H1 (cell line): ENCODE data around the gene DHTKD1. TPM values are rescaled to one million over a fixed set of nuclear protein-coding genes. Genes with fewer than 3 reads are reported as not detected.

Experiments used
- CTCF ChIA-PET: fragments of 300-600 bp; sonication (Branson Sonifier 250); formaldehyde crosslinking; loops from one replicate; lab custom pipeline; 2021; ENCODE audit not compliant: partially characterized antibody; lab: Charles Lee
- POLR2A ChIA-PET: fragments of 300-600 bp; sonication (Branson Sonifier 250); formaldehyde crosslinking; loops from one replicate; lab custom pipeline; 2021; ENCODE audit warnings: inconsistent platforms; ENCODE audit not compliant: partially characterized antibody; lab: Charles Lee
- DNase-seq, 2 experiments: peaks; one replicate each; pipeline versions ENCODE4 v3.0.0 to v3.0.0-alpha.2; 2010 to 2022; ENCODE audit warnings: low spot score in 2 of 2, low read depth in 1 of 2, mixed read lengths in 1 of 2
- FAIRE-seq: peaks from 2 replicates; lab custom pipeline; 2011; peaks lifted over from hg19 to GRCh38; lab: Jason Lieb, UNC
- H2AFZ ChIP-seq: 2 replicates; pipeline ENCODE4 v1.8.1; 2012; ENCODE audit warnings: low read length, inconsistent platforms
- H2AK5ac ChIP-seq: 2 replicates; pipeline ENCODE4 v1.6.1; 2013; ENCODE audit warnings: low read depth, low read length
- H2BK120ac ChIP-seq: replicated peaks from 2 replicates; pipeline ENCODE3; 2013; ENCODE audit warnings: low read depth, low read length, inconsistent platforms
- H2BK12ac ChIP-seq: 2 replicates; pipeline ENCODE4 v1.6.1; 2013; ENCODE audit warnings: low read depth, low read length
- H2BK15ac ChIP-seq: 2 replicates; pipeline ENCODE4 v1.6.1; 2013; ENCODE audit warnings: low read length
- H2BK20ac ChIP-seq: 2 replicates; pipeline ENCODE4 v1.6.1; 2013; ENCODE audit warnings: low read length
- H2BK5ac ChIP-seq: 2 replicates; pipeline ENCODE4 v1.6.1; 2013; ENCODE audit warnings: low read depth, low read length
- H3K14ac ChIP-seq: 2 replicates; pipeline ENCODE4 v1.6.1; 2013; ENCODE audit warnings: inconsistent platforms; ENCODE audit not compliant: insufficient read length
- H3K18ac ChIP-seq: 2 replicates; pipeline ENCODE4 v1.6.1; 2013; ENCODE audit warnings: low read length; ENCODE audit errors: extremely low read depth
- H3K23ac ChIP-seq: 2 replicates; pipeline ENCODE4 v1.6.1; 2013; ENCODE audit warnings: inconsistent platforms; ENCODE audit not compliant: insufficient read length
- H3K23me2 ChIP-seq: 2 replicates; pipeline ENCODE4 v1.6.1; 2013; ENCODE audit warnings: low read depth, low read length
- H3K27ac ChIP-seq: 2 replicates; pipeline ENCODE4 v1.6.1; 2011; ENCODE audit warnings: low read depth, low read length, inconsistent platforms
- H3K27me3 ChIP-seq, 4 experiments: replicated peaks in 1 of 4; 1 replicate in 1 of 4; 2 replicates in 3 of 4; pipeline versions ENCODE4 v1.6.1 to v1.8.1; 2011 to 2013; ENCODE audit warnings: low read length in 3 of 4, mild to moderate bottlenecking in 3 of 4, inconsistent platforms in 2 of 4, mixed read lengths in 2 of 4, moderate library complexity in 1 of 4; ENCODE audit not compliant: control insufficient read depth in 3 of 4, insufficient read depth in 3 of 4; ENCODE audit errors: extremely low read depth in 1 of 4
- H3K36me3 ChIP-seq, 4 experiments: 2 replicates each; pipeline versions ENCODE4 v1.6.1 to v1.8.1; 2011 to 2013; ENCODE audit warnings: mild to moderate bottlenecking in 4 of 4, low read length in 3 of 4, moderate library complexity in 2 of 4, control low read depth in 1 of 4, inconsistent platforms in 1 of 4; ENCODE audit not compliant: insufficient read depth in 4 of 4, control insufficient read depth in 2 of 4
- H3K4ac ChIP-seq: replicated peaks from 2 replicates; pipeline ENCODE3; 2013; ENCODE audit warnings: low read length, low read depth, mixed read lengths, inconsistent platforms; ENCODE audit not compliant: insufficient read length
- H3K4me1 ChIP-seq, 4 experiments: replicated peaks in 1 of 4; 1 replicate in 1 of 4; 2 replicates in 3 of 4; pipeline versions ENCODE4 v1.6.1 to v1.8.1; 2011 to 2013; ENCODE audit warnings: low read length in 3 of 4, inconsistent platforms in 2 of 4, mixed read lengths in 1 of 4; ENCODE audit not compliant: insufficient read depth in 4 of 4, control insufficient read depth in 3 of 4
- H3K4me2 ChIP-seq, 2 experiments: 2 replicates each; pipeline versions ENCODE4 v1.6.1 to v1.8.1; 2011 to 2013; ENCODE audit warnings: low read depth in 2 of 2, low read length in 2 of 2, control low read depth in 1 of 2, inconsistent platforms in 1 of 2, mild to moderate bottlenecking in 1 of 2; ENCODE audit not compliant: insufficient read depth in 1 of 2
- H3K4me3 ChIP-seq, 4 experiments: fragments of 200-600, 300-600 bp in 1 of 4; sonication (generic), shearing (Covaris generic), sonication (Bioruptor Twin) in 1 of 4; 2 replicates each; pipeline versions ENCODE4 v1.5.1 to v1.8.1; 2011 to 2016; ENCODE audit warnings: low read length in 4 of 4, low read depth in 3 of 4, control low read depth in 2 of 4, inconsistent platforms in 2 of 4, mild to moderate bottlenecking in 2 of 4, mixed read lengths in 1 of 4, moderate library complexity in 1 of 4; ENCODE audit not compliant: insufficient read depth in 2 of 4; ENCODE audit errors: extremely low read depth in 1 of 4
- H3K56ac ChIP-seq: replicated peaks from 2 replicates; pipeline ENCODE3; 2013; ENCODE audit warnings: low read depth, mild to moderate bottlenecking, mixed read lengths, low read length, inconsistent platforms; ENCODE audit not compliant: insufficient read length
- H3K79me1 ChIP-seq: 2 replicates; pipeline ENCODE4 v1.6.1; 2013; ENCODE audit warnings: low read depth, low read length, control low read depth
- H3K79me2 ChIP-seq, 2 experiments: 2 replicates each; pipeline versions ENCODE4 v1.6.1 to v1.8.1; 2012 to 2013; ENCODE audit warnings: low read length in 2 of 2, mild to moderate bottlenecking in 2 of 2, inconsistent platforms in 1 of 2; ENCODE audit not compliant: insufficient read depth in 2 of 2, control insufficient read depth in 1 of 2
- H3K9ac ChIP-seq, 4 experiments: replicated peaks in 1 of 4; 1 replicate in 1 of 4; 2 replicates in 3 of 4; pipeline versions ENCODE4 v1.6.1 to v1.8.1; 2011 to 2013; ENCODE audit warnings: low read depth in 3 of 4, low read length in 3 of 4, control low read depth in 2 of 4, mild to moderate bottlenecking in 2 of 4, moderate library complexity in 2 of 4, inconsistent platforms in 1 of 4; ENCODE audit errors: extremely low read depth in 1 of 4
- H3K9me3 ChIP-seq, 2 experiments: 2 replicates each; pipeline versions ENCODE4 v1.6.1 to v1.8.1; 2012 to 2013; ENCODE audit warnings: mild to moderate bottlenecking in 2 of 2, moderate library complexity in 2 of 2, control low read depth in 1 of 2, inconsistent platforms in 1 of 2, low read depth in 1 of 2, low read length in 1 of 2, mixed read lengths in 1 of 2; ENCODE audit not compliant: insufficient read depth in 2 of 2
- H4K20me1 ChIP-seq, 2 experiments: replicated peaks in 1 of 2; 2 replicates each; pipeline versions ENCODE3 to v1.8.1; 2011 to 2013; ENCODE audit warnings: inconsistent platforms in 2 of 2, low read length in 2 of 2, mild to moderate bottlenecking in 1 of 2; ENCODE audit not compliant: insufficient read depth in 2 of 2, control insufficient read depth in 1 of 2
- H4K5ac ChIP-seq: 2 replicates; pipeline ENCODE4 v1.6.1; 2013; ENCODE audit warnings: low read length, low read depth, mixed read lengths, inconsistent platforms; ENCODE audit not compliant: insufficient read length
- H4K8ac ChIP-seq: 2 replicates; pipeline ENCODE4 v1.8.0; 2013; ENCODE audit warnings: mild to moderate bottlenecking, moderate library complexity, low read length, inconsistent platforms; ENCODE audit not compliant: insufficient read depth; ENCODE audit errors: extremely low read depth
- H4K91ac ChIP-seq: replicated peaks from 2 replicates; pipeline ENCODE3; 2013; ENCODE audit warnings: low read length, mixed read lengths, inconsistent platforms; ENCODE audit not compliant: insufficient read length
- RBBP5 ChIP-seq: IDR thresholded peaks from 2 replicates; pipeline ENCODE4 v1.7.1; 2012; ENCODE audit warnings: low read depth, mild to moderate bottlenecking, inconsistent platforms, low read length, moderate library complexity, borderline replicate concordance
- RNF2 ChIP-seq: fragments of 200-900, 300-1000 bp; sonication (generic); IDR thresholded peaks from 2 replicates; pipeline ENCODE4 v1.7.1; 2016; ENCODE audit warnings: borderline replicate concordance, low read depth, mild to moderate bottlenecking, antibody characterized with exemption, low read length; ENCODE audit not compliant: poor library complexity, severe bottlenecking; ENCODE audit errors: missing control alignments
- SAP30 ChIP-seq: fragments of 300-600 bp; sonication (generic); IDR thresholded peaks from 2 replicates; pipeline ENCODE4 v1.7.1; 2012; ENCODE audit warnings: low read length, moderate library complexity, mild to moderate bottlenecking, inconsistent platforms; ENCODE audit not compliant: insufficient read depth, insufficient replicate concordance
- SUZ12 ChIP-seq: fragments of 200-600 bp; sonication (generic); IDR thresholded peaks from 2 replicates; pipeline ENCODE4 v1.6.1; 2012; ENCODE audit warnings: mild to moderate bottlenecking, inconsistent platforms, low read length, moderate library complexity, mixed read lengths
- WGBS, 2 experiments: shearing (Covaris generic) in 1 of 2; methylation state at CpG; one replicate each; pipeline versions ENCODE4 v1.1.6 to v1.1.7; 2013 to 2015; ENCODE audit warnings: low lambda C conversion rate in 2 of 2, mixed read lengths in 2 of 2, inconsistent platforms in 1 of 2, low coverage in 1 of 2, missing lambda C conversion rate in 1 of 2; ENCODE audit not compliant: insufficient replicate concordance in 2 of 2, insufficient coverage in 1 of 2, insufficient read length in 1 of 2; ENCODE audit errors: extremely low coverage in 1 of 2, missing lambda C conversion rate in 1 of 2; 5-methylcytosine and 5-hydroxymethylcytosine counted together
- polyA plus RNA-seq, 7 experiments: library from polyadenylated mRNA; depleted of rRNA in 3 of 7; stranded (reverse) in 5 of 7; unstranded in 2 of 7; fragments of >200 nt in 5 of 7; fragments of 200-250 nt in 2 of 7; gene quantifications; 1 replicate in 5 of 7; 2 replicates in 1 of 7; 4 replicates in 1 of 7; pipeline versions ENCODE4 v1.2.1 to v1.2.3, GENCODE V29; 2011 to 2013; ENCODE audit warnings: missing spikeins in 2 of 7, mixed read lengths in 2 of 7
- total RNA-seq: library from RNA; stranded (reverse); fragmentation: NEBNext Ultra II Directional; extraction: Animal tissue kit (Norgen Biotek cat#: 25700); gene quantifications from 2 replicates; pipeline ENCODE4 v1.2.1, GENCODE V29; 2021

Gene DHTKD1
- total and polyA plus RNA-seq, 2 of the 8 experiments (the other 6 are each of a cell fraction or from before 2014, with no cell fraction given), result 49.8 to 74.9 TPM

- Histone ChIP-seq H3K4me3 (no peak overlapping the region), H3K23ac (no peak overlapping the region), H2BK20ac (no peak overlapping the region), H2AK5ac (no peak overlapping the region), H4K20me1 (no peaks in the 10 kb centered on the region), H3K4ac (no peak overlapping the region), H3K9me3 (no peaks in the 10 kb centered on the region), H2BK120ac (no peak overlapping the region), H4K8ac (no peak overlapping the region), H3K18ac (no peak overlapping the region), H3K4me2 (no peak overlapping the region), H3K27me3 (no peaks in the 10 kb centered on the region), H3K9ac (no peak overlapping the region), H3K14ac (no peak overlapping the region), H3K23me2 (no peaks in the 10 kb centered on the region; the same call in 1 of the 2 replicates), H2BK5ac (no peak overlapping the region), H3K36me3 (no peaks in the 10 kb centered on the region), H4K91ac (no peak overlapping the region), H2BK15ac (no peak overlapping the region), H2AFZ (no peak overlapping the region), H3K4me1 (peaks cover 0 to 3% (median 0%) of the 10 kb centered on the region in 4 experiments; a peak in 1 of 7 replicates), H3K79me2 (no peaks in the 10 kb centered on the region), H3K79me1 (no peaks in the 10 kb centered on the region), H3K56ac (no peak overlapping the region), H2BK12ac (no peak overlapping the region), H4K5ac (no peak overlapping the region), H3K27ac (no peak overlapping the region)
- CTCF ChIA-PET, result interaction anchor here (0.6 kb wide), 1 partner anchor 687 kb away, joined by 3 read pairs; no protein-coding TSS in a partner anchor
- TF ChIP-seq SAP30, result no peak
- TF ChIP-seq RNF2, result no peak
- no peak for TF ChIP-seq SUZ12
- TF ChIP-seq RBBP5, result no peak
- WGBS, 2 experiments, result 78% methylated on average over 4 of the region's 4 CpGs; no CpG with 5 or more reads in 1 of the 2 experiments
- POLR2A ChIA-PET, result interaction anchor here (0.6 to 1.0 kb wide), 2 partner anchors 9 to 42 kb away, joined by 3 read pairs; no protein-coding TSS in a partner anchor
- DNase-seq (no peak), FAIRE-seq (no peak)
Measured at GRCh38 chr10:12061124-12061523, 7.6 kb upstream of the DHTKD1 start.
